ENCODE results near the gene FAM3A. TPM values are rescaled to one million over a fixed set of nuclear protein-coding genes. Genes with fewer than 3 reads are reported as not detected.

Gene FAM3A
- total RNA-seq, 1 experiment from 2014 or later = 88.8 TPM

GRCh38 chrX:154482786-154483185 lies 33.2 kb downstream of the FAM3A start:
- H3K4me1 ChIP-seq (ENCODE audit: control insufficient read depth, insufficient read depth, low read length) = peaks cover 24% of the 10 kb centered on the region
- ChIA-PET POLR2A (no interaction called here), CTCF (no interaction called here)
- H3K4me3 ChIP-seq (ENCODE audit: low read depth in 2 of 2, low read length in 2 of 2) = no peak overlapping the region
- H3K9me3 ChIP-seq (ENCODE audit: control insufficient read depth, insufficient read depth, low read depth, low read length) = no peaks in the 10 kb centered on the region
- no peak for DNase-seq (ENCODE audit: low read depth, low spot score)
- in situ Hi-C loops (cut with HindIII; ENCODE audit: low pct_unique_long_range_greater_than_20kb, low sequenced_read_pairs) = no loop called here
- no peaks in the 10 kb centered on the region for H3K27me3 ChIP-seq (ENCODE audit: control insufficient read depth, insufficient read depth, low read length)
- no peak for ATAC-seq
- H3K36me3 ChIP-seq (ENCODE audit: control insufficient read depth, insufficient read depth, low read length) = no peaks in the 10 kb centered on the region
- intact Hi-C loops (cut with micrococcal nuclease; ENCODE audit: unreplicated experiment) = no loop called here
- no peak overlapping the region for H3K27ac ChIP-seq (ENCODE audit: low read length)
- no TSS peak for BruUV-seq (replicated peaks)
- no peak for TF ChIP-seq POLR2AphosphoS5 (IDR thresholded peaks at IDR 0.05; ENCODE audit: low read depth, low read length)
- no peak for TF ChIP-seq SIN3A (IDR thresholded peaks at IDR 0.05; ENCODE audit: borderline replicate concordance, insufficient read depth, low read depth, low read length)
- TF ChIP-seq CTCF (IDR thresholded peaks at IDR 0.05) = no peak
- TF ChIP-seq, protein P1, sequence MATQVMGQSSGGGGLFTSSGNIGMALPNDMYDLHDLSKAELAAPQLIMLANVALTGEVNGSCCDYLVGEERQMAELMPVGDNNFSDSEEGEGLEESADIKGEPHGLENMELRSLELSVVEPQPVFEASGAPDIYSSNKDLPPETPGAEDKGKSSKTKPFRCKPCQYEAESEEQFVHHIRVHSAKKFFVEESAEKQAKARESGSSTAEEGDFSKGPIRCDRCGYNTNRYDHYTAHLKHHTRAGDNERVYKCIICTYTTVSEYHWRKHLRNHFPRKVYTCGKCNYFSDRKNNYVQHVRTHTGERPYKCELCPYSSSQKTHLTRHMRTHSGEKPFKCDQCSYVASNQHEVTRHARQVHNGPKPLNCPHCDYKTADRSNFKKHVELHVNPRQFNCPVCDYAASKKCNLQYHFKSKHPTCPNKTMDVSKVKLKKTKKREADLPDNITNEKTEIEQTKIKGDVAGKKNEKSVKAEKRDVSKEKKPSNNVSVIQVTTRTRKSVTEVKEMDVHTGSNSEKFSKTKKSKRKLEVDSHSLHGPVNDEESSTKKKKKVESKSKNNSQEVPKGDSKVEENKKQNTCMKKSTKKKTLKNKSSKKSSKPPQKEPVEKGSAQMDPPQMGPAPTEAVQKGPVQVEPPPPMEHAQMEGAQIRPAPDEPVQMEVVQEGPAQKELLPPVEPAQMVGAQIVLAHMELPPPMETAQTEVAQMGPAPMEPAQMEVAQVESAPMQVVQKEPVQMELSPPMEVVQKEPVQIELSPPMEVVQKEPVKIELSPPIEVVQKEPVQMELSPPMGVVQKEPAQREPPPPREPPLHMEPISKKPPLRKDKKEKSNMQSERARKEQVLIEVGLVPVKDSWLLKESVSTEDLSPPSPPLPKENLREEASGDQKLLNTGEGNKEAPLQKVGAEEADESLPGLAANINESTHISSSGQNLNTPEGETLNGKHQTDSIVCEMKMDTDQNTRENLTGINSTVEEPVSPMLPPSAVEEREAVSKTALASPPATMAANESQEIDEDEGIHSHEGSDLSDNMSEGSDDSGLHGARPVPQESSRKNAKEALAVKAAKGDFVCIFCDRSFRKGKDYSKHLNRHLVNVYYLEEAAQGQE (IDR thresholded peaks at IDR 0.05; ENCODE audit: insufficient read depth in 1 of 2, low read depth in 2 of 2, low read length in 1 of 2) = no peak
- TF ChIP-seq TCF7L2 (IDR thresholded peaks at IDR 0.05; ENCODE audit: low read depth, low read length) = no peak

DNA sequence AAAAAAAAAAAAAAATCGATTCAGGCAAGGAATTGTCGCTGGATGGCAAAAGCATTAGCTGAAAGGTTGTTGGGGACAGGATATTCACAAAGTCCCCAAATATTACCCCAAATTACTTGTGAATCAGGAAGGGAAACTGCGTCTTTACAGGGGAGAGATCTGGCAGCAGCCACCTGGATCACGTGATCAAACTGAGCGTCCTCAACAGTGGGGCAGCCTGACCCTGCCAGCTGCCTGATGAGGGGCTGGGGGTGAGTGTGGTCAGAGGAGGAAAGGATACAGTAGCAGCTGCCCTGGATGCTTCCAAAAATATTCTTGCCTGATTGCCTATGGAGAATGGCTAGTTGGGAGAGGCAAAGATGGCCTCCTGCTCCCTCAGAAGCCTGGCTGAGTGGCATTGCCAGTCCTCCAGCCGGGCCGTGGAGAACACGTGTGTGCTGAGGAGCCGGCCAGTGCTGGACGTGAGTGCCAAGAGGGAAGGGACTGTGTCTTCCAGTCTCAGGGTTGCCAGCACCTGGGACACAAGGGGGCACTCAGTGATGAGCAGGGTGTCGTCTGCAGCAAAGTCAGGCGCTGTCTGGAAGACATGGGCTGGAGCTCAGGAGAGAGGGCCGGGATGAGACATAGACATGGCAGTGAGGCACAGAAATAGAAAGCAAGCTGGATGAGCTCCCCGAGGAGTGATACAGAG lies 34.0 kb downstream of the FAM3A start:
- peaks cover 28% of the 10 kb centered on the region for H3K4me1 ChIP-seq (ENCODE audit: control insufficient read depth, insufficient read depth, low read length)
- H3K27me3 ChIP-seq (ENCODE audit: control insufficient read depth, insufficient read depth, low read length) = no peaks in the 10 kb centered on the region
- DNase-seq (ENCODE audit: low read depth, low spot score) (no peak), ATAC-seq (no peak)
- H3K36me3 ChIP-seq (ENCODE audit: control insufficient read depth, insufficient read depth, low read length) = no peaks in the 10 kb centered on the region
- in situ Hi-C loops (cut with HindIII; ENCODE audit: low pct_unique_long_range_greater_than_20kb, low sequenced_read_pairs) (no loop called here), intact Hi-C loops (cut with micrococcal nuclease; ENCODE audit: unreplicated experiment) (no loop called here)
- no peak overlapping the region for H3K4me3 ChIP-seq (ENCODE audit: low read depth in 2 of 2, low read length in 2 of 2)
- no peaks in the 10 kb centered on the region for H3K9me3 ChIP-seq (ENCODE audit: control insufficient read depth, insufficient read depth, low read depth, low read length)
- no TSS peak for BruUV-seq (replicated peaks)
- no peak overlapping the region for H3K27ac ChIP-seq (ENCODE audit: low read length)
- ChIA-PET CTCF (interaction anchor here (1.3 kb wide), 1 partner anchor 109 kb away, joined by 12 read pairs; no protein-coding TSS in a partner anchor), POLR2A (no interaction called here)
- TF ChIP-seq, protein P1 (IDR thresholded peaks at IDR 0.05; ENCODE audit: insufficient read depth in 1 of 2, low read depth in 2 of 2, low read length in 1 of 2) = no peak
- no peak for TF ChIP-seq POLR2AphosphoS5 (IDR thresholded peaks at IDR 0.05; ENCODE audit: low read depth, low read length)
